ENCODE measurements around the gene SMC1A.
"Not testable (repeated sequence)": the region's sequence is repeated elsewhere in the genome, so short reads cannot be mapped to it uniquely, and the experiment has no call there.

The SMC1A gene

DNA sequence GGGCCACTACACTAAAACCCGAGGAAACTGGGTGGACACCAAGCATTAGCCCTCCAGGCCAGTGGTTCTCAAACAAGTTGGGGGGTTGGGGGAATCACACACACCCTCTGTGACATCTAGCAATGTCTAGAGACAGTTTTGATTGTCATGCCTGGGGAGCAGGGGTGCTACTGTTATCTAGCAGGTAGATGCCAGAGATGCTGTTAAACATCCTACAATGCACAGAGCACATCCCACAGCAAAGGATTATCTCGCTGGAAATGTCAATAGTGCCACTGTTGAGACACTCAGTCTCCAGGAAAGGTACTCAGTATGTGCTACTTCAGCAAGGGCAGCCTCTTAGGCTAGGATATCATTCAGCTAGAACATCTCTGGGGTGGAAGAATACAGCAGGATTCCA lies 1.3 kb downstream of the SMC1A start:
- no peak for FAIRE-seq

- not testable (repeated sequence) for FAIRE-seq
Measured at GRCh38 chrX:53420351-53420750, 2.1 kb downstream of the SMC1A start.

DNA sequence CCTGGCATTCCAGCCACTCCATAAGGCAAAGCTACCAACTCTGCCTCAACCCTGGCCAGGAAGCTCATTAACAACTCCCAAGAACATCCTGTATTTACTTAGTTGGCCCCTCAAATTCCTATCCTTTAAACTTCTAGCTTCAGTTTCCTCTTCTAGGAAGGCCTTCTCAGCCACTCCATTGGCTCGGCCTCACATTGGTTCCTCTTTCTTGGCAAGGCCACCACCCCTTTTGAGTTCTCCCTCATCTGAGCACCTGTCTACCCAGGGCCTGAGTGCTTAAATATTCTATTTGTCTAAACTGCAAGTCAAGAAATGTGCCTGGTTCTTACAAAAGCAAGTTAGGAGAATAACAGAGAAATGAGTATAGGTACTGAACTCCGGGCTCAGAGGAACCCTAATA lies 10.0 kb downstream of the SMC1A start:
- no peak for FAIRE-seq

DNA sequence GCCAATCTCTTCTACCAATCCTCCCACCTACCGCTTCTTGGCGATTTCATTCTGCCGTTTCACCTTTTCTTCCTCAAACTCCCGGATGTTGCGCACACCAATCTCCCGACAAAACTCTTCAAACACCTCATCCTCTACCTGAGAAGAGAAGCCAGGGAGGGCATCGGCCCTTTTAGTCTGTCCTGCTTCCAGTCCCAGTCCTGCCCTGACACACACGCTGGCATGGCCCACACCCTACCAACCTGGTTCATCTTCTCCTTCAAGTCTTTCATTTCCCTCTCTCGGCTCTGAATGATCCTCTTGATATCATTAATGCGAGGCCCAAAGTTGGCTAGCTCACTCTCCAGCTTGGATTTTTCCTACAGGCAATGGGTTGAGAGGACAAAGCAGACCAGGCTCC lies 18.9 kb downstream of the SMC1A start:
- no peak for FAIRE-seq

DNA sequence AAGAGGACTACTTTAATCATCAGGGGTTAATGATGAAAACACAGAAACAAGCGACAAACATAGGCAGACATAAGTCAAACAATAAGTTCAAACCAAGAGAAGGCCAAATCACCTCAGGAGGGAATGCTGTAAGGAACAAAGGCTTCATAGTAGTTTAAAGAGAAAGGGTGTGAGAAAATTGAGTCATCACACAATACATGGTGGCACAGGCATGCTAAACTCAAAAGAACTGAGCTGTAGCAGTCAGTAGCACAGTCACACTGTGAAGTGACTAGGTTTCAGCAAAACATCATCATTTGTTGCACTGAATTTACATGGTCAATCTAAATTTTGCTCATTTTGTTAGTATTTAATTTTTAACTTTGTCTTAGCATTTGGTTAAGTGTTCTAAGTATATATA lies 24.2 kb downstream of the SMC1A start:
- no peak for FAIRE-seq

DNA sequence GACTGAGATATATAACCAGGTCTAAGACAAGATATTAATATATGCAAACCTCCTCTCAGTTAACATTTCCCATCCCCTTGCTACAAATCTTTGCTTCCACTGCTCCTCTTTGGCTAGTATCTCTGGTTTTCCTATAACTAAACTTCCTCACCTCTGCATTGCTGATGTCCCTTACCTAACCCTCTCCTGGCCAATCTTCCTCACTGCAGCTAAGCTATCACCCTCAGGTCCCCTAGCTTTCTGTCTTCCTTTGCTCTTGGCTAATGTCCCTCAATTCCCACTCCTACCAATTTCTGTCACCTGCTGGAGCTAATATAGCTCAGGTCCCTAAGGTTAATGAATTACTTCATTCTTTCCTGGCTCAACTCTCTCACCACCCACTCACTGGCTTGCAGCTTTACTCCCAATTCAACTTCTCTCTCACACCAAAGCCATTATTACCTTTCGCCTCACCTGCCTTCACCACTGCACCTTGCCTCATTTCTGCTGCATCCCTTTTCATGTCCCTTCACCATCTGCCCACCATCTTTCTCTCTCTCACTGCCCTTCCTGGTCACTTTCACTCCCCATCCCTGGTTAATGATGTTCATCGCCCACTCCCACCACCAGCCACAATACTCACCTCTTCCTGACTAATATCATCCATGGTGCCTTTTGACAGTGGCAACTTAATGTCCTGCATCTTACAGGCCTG lies 26.7 kb downstream of the SMC1A start:
- no peak for FAIRE-seq

DNA sequence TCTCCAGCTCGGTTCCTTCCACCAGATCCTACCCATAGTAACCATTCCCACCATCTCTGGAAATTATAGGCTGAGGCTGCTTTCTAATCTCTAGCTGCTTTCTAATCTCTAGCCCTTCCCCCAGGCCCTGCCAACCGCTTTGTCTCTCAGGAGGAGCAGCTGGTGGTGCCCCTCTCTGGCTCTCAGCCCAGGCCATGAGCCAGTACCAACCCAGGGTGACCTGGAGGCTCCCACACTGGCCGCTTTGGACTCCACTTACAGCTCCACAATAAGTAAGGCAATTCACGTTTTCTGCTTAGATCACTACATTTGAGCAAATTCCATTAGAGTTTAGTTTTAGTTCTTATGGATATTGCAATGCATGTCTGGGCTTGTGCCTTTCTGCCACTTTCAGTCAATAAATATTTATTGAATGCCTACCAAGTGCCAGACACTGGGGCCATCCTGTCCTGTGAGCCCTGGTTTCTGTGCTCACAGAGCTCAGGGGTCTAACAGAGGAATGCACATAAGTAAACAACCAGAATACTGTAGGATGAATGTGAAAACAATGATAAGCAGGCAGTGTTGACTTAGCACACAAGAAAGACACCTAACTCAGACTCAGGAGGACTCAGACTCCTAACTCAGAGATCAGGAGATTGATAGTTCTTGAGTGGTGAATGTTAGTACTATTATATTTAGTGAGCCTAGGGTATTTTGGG lies 38.9 kb downstream of the SMC1A start:
- FAIRE-seq, result no peak

- FAIRE-seq, result no peak
Measured at GRCh38 chrX:53379747-53380146, 42.7 kb downstream of the SMC1A start.

- FAIRE-seq, result no peak
Measured at GRCh38 chrX:53379008-53379710, 43.3 kb downstream of the SMC1A start.

DNA sequence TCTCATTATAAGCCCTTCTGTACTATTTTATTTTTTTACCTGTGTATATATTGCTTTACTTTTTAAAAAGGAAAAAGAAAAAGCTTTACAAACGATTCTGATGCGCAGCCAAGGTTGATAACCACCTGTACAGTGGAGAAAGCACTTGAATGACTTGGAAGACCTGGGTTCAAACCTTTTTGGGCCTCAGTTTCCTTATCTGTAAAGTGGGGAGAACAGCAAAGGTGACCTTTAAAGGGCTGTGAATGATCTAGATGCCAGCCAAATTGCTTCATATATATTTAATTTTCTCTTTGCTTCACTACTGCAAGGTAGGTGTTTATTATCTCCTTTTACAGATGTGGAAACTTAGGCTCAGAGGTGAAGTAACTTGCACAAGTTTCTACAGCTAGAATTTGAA lies 45.0 kb downstream of the SMC1A start:
- FAIRE-seq, result no peak

DNA sequence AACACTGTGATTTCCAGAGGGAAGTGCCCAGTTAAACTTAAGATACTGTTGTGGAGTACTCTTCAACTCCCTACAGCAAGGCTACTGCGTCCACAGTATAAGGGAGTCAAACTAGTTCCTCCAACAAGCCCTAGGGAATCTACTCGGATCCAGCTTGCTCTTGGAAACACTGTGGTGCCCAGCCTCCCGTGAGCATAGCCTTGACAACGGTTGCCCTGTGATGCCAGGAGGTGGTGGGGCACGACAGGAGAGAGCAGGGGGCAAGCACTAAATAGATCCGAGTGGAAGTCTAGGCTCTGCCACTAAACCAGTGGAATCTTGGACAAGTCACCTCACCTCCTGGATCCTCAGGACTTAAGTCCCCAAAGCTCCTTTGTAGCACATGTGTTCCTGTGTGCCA lies 45.6 kb downstream of the SMC1A start:
- no peak for FAIRE-seq

GRCh38 chrX:53374923-53375322 lies 47.5 kb downstream of the SMC1A start:
- no peak for FAIRE-seq

DNA sequence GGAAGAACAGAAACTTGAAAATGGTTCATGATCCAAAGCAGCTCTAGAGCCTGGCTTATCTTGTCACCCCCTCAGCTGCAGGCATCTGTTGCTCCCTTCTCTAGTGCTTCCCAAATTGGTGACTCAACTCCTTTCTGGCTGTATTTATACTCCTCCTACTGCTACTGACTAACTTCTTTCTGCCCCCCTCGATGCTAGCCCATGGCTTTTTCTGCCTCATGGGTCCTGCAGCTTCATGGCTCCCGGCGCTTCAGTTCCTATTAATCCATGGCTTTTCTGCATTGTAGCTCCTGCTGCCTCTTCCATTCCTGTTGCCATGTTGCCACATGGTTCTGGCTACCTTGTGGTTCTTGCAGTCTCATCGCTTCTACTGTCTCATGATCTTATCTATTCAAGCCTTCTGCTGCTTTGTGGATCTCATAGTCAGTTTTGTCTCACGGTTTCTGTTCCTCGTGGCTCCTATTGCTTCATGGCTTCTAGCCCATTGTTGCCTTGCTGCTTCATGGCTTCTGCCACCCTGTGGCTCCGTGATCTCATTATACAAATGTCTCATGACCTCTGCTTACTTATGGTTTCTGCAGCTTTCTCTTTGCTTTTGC lies 48.1 kb downstream of the SMC1A start:
- no peak for FAIRE-seq

GRCh38 chrX:53373307-53373706 lies 49.1 kb downstream of the SMC1A start:
- FAIRE-seq, result no peak

DNA sequence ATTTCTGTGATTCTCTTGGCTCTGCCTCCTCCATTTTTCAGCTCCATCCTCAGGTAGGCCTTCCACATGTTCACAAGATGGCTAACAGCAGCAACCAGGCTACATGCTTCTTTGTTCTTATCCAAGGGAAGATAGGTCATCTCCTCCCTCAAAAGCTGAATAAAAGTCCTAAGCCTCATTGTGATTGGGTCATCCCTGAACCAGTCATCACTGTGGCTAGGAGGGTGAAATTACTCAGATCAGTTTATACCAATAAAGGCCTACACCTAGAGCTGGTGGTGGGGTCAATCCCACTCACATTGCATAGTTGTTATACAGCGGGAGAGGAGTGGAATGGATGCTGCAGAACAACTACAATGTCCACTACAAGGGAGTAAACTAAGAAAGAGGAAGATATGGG lies 56.0 kb downstream of the SMC1A start:
- not testable (repeated sequence) for FAIRE-seq

- no peak for FAIRE-seq
Measured at GRCh38 chrX:53362449-53362848, 60.0 kb downstream of the SMC1A start.

DNA sequence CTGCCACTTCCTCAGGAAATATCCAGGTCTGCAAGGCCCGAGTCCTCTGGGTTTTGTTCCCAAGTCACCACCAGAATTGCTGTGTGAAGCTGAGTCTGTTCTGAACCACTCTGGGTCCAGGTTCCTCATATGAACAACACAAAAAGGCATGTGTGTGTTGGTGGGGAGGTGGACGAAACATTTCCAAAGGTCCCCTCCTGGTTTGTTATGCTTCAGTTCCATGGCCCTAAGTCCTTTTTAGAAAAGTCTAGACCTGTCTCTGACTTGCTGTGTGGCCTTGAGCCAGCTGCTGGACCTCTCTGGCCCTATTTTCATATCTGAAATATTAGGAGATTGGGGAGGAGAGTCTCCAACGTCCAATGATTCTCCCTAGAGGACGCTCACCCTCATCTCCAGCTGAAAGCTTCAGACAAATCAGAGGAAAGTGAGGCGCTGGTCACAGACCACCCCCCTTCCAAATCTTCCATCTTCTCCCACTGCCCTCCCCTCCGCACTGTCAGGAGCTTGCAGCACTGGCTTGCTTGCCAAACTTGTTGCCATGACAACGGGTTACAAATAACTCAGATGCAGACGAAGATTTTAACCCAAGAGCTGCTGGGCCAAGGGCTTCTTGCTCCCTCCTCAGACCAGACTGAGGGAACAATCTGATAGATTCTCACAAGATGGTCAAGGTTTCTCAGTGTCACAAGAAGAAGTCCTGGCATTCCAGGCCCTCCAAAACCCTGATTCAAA lies 64.5 kb downstream of the SMC1A start:
- no peak for FAIRE-seq

GRCh38 chrX:53356186-53356585 lies 66.3 kb downstream of the SMC1A start:
- no peak for FAIRE-seq

GRCh38 chrX:53354669-53355068 lies 67.8 kb downstream of the SMC1A start:
- FAIRE-seq, result no peak

DNA sequence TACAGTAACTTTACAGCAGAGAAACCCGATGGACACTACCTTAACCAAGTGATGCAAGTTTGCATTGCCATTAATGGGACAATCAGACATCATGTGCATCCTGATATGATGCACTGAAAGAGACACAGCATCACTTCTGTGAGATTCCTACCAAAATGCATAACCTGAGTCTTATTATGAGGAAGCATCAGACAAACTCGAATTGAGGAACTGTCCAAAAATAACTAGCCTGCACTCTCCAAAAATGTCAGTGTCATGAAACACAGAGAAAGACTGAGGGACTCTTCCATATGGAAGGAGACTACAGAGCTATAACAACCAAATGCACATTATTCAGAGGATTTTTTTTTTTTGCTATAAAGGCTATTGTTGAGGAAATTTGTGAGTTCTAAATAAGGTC lies 74.5 kb downstream of the SMC1A start:
- no peak for FAIRE-seq

DNA sequence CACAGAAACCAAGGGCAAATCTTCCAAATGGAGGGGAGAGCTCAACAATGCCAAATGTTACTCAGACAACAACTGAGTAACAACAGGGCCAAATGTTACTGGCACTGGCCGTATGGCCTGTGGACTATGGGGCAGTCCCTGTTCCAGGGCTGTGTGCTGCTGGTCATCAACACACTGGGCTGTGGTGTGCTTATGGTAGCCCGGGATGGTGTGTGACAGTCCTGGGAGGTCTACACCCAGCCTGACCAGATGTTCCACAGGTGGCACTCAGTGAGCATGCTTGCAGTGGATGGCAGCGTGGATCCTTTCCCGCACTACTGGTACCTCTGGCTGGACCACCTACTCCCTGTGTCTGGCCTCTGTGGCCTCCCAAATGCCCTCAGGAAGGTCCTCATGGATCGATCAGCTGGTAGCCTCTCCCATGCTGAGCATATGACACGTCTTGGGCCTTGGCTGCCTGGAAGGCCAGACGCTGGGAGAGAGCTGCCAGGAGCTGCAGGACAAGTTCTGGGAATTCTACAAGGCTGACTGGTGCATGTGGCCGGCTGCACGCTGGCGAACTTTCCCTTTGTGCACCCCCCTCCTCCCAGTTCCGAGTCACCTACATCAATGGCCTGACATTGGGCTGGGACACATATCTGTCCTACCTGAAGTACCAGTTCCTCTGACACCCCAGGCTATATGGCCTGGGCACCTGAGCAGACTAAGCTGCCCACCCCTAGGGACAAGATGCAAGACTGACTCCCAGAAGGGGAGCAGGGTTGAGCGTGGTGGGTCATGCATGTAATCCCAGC lies 81.4 kb downstream of the SMC1A start:
- FAIRE-seq, result no peak

GRCh38 chrX:53337101-53337500 lies 85.4 kb downstream of the SMC1A start:
- FAIRE-seq, result no peak

Data from A204.1 (cell line).